Measurements from ENCODE around the gene TMEM151B.
A peak's percentile ranks its signal among the peaks of the same experiment; 100 is the strongest.

The TMEM151B gene

DNA sequence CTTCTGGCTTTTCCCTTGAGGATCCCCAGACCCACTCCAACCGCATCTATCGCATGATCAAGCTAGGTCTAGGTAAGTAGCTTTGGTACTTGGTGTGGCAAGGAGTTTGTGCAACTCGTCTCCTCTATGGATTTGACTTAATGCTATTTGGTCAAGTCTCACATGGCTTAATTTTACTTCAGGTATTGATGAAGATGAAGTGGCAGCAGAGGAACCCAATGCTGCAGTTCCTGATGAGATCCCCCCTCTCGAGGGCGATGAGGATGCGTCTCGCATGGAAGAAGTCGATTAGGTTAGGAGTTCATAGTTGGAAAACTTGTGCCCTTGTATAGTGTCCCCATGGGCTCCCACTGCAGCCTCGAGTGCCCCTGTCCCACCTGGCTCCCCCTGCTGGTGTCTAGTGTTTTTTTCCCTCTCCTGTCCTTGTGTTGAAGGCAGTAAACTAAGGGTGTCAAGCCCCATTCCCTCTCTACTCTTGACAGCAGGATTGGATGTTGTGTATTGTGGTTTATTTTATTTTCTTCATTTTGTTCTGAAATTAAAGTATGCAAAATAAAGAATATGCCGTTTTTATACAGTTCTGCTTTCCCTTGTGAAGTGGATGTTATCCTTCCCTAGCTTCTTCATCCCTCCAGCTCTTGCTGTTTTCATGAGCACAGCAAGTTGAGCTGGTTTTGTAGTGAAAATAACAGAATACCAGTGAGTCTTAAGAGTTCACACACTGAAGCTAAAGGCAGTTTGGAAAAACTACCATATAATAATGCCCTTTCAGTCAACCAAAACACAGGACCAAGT lies 16.7 kb upstream of the TMEM151B start:
- peak; percentile 50 for DNase-seq

GRCh38 chr6:44254191-44255104 lies 15.8 kb upstream of the TMEM151B start:
- no peak for DNase-seq

- no peak for DNase-seq
These were observed 15.0 kb upstream of the TMEM151B start for GRCh38 chr6:44255105-44255808.

- no peak for DNase-seq
These were observed 14.1 kb upstream of the TMEM151B start for GRCh38 chr6:44255871-44256774.

DNA sequence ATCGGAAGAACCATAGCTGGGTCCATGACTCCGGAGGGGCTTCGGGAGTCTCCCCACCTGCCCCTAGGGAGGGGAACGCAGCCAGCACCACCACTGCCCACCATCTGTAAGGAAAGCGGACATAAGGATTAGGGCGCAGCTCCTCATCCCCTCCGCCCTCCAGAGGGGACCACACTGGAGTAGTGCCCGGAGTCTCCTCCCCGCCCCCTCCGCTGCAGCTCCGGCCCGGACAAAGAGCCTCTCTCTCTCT lies 13.6 kb upstream of the TMEM151B start:
- DNase-seq, result no peak

DNA sequence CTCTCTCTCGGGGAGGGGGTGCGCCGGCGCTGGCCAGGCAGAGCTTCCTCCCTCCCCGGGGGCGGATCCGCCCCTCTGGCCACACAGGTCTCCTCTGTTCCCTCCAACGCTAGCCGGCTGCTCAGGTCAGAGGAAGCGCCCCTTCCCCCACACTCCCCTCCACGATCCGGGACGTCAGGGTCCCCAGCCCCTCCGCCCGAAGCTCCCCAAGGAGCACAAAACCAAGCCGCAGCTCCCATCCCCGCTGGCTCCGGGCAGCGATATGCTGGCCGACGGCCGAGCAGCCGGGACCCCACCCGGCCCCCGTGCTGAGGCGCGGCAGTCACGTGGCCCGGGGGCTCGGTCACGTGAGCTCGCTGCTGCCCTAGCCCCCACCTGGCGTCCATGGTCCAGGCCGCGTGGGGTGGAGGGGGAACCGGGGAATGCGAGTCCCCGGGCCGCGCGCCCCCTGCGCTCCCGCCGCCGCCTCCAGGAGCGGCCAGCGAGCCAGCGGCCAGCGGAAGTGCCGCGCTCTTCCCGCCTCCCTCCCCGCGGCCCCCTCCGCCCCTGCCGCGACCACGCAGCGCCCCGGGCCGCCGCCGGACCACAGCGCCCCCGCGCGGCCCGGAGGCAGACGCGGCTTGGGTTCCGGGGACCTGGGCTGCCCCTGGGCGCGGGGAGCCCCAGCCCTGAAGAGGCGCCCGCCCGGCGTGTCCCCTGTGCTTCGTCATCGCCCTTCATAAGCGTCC lies 13.1 kb upstream of the TMEM151B start, which contains the start of gene SLC35B2:
Gene SLC35B2 (minus strand): TSS at position 504 of the 728 bp plus-strand sequence. CDS start 118 bp downstream, at position 386.
- DNase-seq, result peak; percentile 81

DNA sequence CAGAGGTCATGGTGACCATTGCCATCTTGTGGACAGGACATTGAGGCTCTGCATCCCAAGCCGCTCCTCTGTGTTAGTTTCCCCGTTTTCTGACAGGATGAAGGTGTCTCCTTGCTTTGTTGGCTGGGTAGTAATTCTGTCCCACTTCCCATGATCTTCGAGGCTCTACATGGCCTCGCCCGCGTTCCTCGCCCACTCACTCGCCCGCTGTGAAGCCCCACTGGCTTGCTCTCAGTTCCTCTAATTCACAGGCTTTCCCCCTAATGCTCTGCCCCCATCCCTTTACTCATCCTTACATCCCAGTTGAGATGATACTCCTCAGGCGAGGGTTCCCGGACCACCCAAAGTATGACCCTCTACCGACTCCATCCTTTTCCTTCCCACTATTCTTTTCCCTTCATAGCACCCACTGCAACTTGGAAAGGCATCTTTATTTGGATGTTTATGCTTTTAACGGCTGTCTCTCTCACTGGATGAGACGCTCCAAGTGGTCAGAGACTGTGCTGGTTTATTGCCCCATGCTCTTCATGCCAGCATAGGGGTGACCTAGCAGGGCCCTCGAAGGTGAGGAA lies 12.4 kb upstream of the TMEM151B start:
- no peak for DNase-seq

GRCh38 chr6:44258325-44258863 lies 11.9 kb upstream of the TMEM151B start:
- no peak for DNase-seq

- no peak for DNase-seq
These were observed 11.3 kb upstream of the TMEM151B start for GRCh38 chr6:44258921-44259320.

GRCh38 chr6:44260011-44260410 lies 10.2 kb upstream of the TMEM151B start:
- no peak for DNase-seq

GRCh38 chr6:44260451-44261297 lies 9.6 kb upstream of the TMEM151B start:
- DNase-seq, result no peak

- no peak for DNase-seq
These were observed 8.7 kb upstream of the TMEM151B start for GRCh38 chr6:44261581-44261980.

GRCh38 chr6:44262467-44263353 lies 7.5 kb upstream of the TMEM151B start:
- DNase-seq, result no peak

- DNase-seq, result no peak
These were observed 6.7 kb upstream of the TMEM151B start for GRCh38 chr6:44263354-44264100.

- DNase-seq, result no peak
These were observed 5.9 kb upstream of the TMEM151B start for GRCh38 chr6:44264154-44265006.

DNA sequence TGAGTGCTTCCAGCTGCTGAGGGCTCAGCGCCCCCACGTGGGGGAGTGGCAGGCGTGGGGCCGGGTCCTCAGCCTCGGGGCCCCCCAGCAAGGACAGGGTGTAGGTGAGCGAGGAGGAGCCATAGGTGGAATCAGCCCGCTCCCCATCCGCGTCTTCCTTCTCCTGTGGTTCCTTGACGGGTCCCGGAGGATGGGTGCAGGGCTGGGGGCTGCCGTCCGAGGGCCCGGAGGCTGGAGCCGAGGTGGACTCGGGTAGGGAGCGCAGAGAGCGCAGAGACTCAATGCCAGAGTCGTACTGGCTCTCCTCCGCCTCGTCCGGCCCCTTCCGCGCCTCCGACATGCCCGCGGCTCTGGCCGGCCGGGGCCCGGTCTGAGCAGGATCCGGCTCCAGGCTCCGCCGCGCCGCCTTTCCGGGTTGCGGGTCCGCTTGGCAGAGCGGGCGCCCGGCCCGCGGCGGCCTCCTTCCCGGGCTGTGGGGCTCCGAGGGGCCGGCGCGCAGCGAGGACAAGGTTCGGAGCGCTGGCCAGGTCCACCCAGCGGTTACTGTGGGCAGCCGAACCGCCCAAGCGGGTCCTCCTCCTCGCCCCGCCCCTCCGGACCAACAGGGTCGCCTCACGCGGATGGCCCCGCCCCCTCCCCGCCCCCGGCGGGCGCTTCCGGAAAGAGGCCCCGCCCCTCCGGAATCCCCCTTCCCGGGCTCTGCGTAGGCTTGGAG lies 5.1 kb upstream of the TMEM151B start, which contains the start of gene NFKBIE:
Gene NFKBIE (minus strand): TSS at position 545 of the 715 bp plus-strand sequence. CDS start 205 bp downstream, at position 340.
- DNase-seq, result peak; percentile 87

Data from NCI-H345 (cell line).